DMS79 treated with DMSO at 0.1 percent for 48 hours (cell line): ENCODE data around the gene KCNG1.

Source experiments
- DNase-seq: peaks from one replicate; lab custom pipeline; 2025; lab: John Stamatoyannopoulos, UW

KCNG1 gene

GRCh38 chr20:51013577-51014330 is 9.2 kb downstream of the KCNG1 start:
- DNase-seq = no peak

DNA sequence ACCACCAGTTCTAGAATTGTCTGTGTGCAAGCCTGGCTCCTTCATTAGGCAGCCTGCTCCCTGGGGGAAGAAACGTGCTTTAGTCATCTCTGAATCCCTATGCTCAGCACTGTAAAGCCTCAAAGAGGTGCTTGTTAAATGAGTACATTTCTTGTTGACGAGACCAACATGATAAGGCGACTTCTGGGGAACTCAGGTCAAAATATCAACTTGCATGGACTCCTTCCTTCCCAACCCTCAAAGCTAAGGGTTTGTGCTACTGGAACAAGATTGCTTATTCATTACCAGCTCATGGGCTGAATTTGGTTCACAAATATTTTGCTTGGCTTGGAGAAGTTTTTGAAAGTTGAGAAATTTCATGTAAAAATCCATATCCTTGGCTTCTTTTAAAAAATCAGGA is 10.6 kb downstream of the KCNG1 start:
- DNase-seq = no peak

DNA sequence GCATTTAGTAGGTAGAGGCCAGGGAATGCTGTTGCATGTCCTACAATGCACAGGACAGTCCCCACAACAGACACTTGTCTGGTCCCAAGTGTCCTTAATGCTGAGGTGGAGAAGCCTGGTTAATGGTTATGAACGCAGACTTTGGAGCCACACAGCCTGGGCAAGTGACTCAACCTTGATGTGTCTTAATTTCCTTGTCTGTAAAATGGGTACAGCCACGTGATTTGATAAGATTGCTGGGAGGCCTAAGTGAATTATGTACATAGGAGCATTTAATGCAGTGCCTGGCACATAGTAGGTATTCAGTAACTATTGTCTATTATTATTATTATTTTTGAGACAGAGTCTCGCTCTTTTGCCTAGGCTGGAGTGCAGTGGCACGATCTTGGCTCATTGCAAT is 11.4 kb downstream of the KCNG1 start:
- DNase-seq = no peak

- no peak for DNase-seq
Measured at GRCh38 chr20:51010932-51011331, 12.0 kb downstream of the KCNG1 start.

DNA sequence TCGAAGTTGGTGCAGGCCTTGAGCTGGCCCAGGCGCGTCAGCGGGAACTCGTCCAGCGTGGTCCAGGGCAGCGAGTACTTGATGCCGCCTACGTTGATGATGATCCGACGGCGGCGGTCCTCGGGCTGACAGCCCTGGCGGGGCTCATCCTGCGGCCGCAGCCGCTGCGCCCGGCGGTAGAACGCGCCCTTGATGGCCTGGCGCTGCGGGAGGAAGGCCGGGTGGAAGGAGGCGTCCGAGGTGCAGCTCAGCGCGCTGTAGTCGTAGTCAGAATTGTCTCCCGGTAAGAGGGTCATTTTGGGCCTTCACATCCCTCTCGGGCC is 12.9 kb downstream of the KCNG1 start:
- DNase-seq = no peak

DNA sequence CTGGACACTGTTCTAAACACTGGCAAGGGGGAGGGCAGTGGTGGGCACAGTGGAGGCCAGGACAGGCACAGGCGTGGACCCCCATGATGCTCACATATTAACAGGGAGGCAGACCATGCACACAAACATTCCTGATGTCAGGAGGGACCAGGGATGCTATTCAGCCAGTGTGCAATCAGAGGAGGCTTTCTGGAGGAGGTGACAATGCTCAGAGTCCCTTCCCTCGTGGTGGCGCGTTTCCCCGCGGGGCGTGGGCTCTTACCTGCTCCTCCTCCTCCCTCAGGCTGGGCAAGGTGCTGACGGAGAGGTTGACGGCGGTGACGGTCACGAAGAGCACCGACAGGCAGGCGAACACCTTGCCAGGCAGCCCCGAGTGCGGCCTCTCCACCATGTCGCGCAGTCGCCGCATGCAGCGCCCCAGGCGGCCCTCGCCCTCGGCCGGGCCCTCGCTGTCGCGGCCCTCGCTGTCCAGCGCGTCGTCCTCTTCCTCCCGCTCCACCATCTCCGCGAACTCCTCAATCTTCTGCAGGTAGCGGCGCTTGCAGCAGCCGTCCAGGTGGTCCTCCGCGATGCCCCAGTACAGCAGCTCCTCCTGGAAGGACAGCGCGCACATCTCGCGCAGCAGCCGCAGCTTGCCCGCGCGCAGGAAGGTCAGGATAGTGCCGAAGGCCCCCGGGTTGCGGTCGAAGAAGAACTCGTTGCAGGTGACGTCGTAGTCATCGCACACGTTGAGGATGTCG is 13.4 kb downstream of the KCNG1 start:
- DNase-seq = no peak

GRCh38 chr20:51008718-51009117 is 14.2 kb downstream of the KCNG1 start:
- DNase-seq = no peak

DNA sequence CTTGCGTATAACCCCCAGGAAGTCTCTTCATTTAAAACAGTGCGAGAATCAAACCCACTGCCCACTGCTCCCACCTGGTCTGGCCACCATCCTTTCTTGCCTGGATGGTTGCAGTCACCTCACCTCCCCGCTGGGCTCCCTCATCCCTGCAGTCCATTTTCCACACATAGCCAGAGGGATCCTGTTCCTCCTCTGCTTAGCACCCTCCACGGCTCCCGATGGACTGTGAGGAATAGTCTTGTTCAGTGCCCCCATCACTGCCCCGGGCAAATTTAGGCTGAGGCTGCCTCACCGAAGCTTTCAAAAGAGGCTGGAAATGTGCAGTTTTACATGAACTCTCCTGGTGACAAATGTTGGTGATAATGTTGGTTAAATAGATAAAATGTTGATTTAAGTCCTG is 17.7 kb downstream of the KCNG1 start:
- DNase-seq = no peak

- no peak for DNase-seq
Measured at GRCh38 chr20:51004781-51005180, 18.1 kb downstream of the KCNG1 start.

GRCh38 chr20:51004305-51004727 is 18.6 kb downstream of the KCNG1 start:
- DNase-seq = no peak

DNA sequence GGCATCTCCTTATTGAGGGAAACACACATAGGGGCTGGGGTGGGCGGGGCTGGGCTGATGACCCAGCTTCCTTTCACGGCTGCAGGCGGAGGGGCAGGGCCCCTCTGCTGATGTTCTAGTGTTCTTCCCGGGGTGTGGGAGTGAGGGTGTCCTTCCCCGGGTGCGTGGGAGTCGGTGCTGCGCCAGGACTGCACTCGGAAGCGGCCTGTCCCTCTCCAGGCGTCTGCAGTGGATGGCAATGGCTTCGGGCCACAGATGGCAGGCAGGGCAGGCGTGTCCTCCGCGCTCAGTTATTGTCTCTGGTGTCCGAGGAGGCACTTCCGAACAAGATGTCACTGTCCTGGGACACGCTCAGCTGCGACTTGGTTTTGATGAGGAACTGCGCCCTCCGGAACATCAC is 19.2 kb downstream of the KCNG1 start:
- DNase-seq = no peak

DNA sequence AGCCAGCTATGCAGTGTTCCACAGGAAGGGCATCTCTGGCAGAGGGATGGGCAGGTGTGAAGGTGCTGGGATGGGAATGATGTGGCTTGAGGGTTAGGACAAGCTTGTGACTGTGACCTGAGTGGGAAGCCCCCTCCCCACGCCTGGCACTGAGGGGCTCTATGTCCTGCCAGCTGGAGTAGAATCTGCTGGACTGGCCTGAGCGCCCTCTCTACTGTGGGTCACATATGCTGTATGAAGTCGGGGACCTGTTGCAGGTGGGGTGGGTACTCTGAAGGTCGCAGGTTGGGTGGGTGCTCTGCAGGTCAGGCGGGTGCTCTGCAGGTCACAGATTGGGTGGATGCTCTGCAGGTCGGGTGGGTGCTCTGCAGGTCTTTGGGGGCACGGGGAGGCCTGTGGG is 20.3 kb downstream of the KCNG1 start:
- DNase-seq = no peak

DNA sequence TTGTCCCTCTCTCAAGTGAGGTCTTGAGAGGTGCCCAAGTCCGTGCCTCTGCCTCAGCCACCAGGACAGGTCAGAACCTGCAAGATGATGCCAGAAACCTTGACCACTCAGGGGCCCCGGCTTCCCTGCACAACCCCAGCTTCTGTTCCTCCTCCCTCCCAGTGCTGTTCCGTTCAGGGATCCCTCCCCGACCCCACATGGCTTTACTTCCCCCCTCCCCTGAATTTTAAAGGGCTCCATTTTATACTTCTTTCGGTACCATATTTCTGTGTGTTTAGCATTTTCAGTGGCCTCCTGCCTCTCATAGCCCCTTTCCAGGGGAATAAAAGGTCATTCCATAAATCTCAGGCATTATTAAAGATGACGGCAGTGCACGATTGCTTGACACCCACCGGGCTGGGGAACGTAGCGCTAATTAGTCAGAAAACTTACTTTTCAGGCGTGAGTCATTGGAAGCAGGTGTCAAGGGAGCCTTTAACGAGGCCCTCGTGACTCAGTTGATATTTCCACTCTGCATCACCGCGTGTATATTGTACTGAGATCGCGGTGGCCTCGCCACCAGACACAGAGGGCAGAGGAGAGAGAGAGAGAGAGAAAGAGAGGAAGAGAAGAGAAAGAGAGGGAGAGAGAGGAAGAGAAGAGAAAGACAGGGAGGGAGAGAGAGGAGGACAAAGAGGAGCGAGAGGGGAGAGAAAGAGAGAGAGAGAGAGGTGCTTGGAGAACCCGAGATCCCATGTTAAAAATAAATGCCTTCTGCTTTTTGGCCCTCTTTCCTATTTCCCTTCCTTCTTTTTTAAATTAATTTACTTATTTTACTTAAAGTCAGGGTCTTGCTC is 21.3 kb downstream of the KCNG1 start:
- DNase-seq = no peak

DNA sequence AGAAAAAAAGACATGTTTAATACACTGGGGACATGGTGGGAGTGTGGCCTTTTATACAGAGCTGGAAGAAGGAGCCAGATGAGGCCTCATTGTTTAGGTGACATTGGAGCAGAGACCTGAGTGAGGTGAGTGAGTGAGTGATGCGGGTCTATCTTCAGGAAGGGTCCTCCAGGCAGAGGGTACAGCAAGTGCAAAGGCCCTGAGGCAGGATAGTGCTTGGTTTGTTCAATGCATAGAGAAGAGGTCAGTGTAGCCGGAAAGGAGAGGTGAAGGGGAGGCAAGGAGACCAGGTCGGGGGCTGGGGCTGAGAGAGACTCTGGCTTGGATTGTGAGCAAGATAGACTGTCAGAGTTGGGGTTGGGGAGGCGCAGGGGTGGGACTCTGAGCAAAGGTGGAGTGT is 23.6 kb downstream of the KCNG1 start:
- no peak for DNase-seq

- no peak for DNase-seq
Measured at GRCh38 chr20:50996901-50997865, 25.7 kb downstream of the KCNG1 start.

DNA sequence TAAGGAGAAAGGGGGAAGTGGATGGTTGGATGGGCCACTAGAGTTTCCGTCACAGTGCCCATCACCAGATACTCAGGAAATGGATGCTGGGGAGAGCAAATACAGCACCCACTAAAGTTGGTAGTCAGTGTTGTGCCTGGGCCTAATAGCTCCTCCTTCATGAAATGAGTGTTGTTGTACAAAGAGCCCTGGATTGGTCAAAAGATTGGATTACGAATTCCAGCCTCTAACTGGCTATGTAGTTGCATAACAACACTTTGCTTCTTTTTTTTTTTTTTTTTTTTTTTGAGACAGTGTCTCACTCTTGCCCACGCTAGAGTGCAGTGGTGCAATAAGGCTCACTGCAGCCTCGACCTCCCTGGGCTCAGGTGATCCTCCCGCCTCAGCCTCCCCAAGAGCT is 27.4 kb downstream of the KCNG1 start:
- DNase-seq = no peak

DNA sequence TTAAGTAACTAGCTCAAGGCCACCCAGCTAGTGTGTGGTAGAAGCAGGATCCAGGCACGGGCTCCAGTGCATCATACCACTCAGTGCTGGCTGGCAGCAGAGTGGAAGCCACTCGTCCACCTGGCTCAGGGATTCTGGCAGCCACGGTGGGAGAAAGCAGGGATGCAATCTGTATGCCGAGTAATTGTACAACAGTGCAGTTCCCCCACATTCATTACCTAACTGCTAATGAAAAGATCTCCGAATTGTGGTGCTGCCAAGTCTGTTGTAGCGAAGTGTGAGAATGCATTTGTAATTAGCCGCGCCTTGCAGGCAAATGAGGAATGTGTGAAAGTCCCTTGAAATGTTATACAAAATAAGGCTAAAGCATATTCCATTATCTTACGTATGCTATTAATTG is 29.0 kb downstream of the KCNG1 start:
- no peak for DNase-seq

- no peak for DNase-seq
Measured at GRCh38 chr20:50992733-50993457, 30.0 kb downstream of the KCNG1 start.

DNA sequence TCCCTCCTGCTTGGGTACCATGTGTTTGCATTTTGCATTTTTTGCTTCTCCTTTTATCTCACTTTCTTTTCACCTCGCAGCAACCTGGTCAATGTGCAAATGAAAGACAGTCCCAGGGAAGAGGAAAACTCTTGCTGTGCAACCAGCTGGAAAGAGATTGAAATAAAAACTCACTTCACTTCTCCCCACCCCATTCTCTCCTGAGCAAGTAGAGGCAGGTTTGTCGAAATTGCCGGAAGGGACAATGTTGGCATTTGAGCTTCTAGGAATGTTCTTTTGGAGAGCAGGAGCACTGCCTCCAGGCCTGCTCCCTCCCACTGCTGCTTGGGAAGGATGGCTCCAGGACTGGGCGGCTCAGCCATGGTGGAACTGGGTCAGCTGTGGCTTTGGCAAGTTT is 30.6 kb downstream of the KCNG1 start:
- DNase-seq = no peak

DNA sequence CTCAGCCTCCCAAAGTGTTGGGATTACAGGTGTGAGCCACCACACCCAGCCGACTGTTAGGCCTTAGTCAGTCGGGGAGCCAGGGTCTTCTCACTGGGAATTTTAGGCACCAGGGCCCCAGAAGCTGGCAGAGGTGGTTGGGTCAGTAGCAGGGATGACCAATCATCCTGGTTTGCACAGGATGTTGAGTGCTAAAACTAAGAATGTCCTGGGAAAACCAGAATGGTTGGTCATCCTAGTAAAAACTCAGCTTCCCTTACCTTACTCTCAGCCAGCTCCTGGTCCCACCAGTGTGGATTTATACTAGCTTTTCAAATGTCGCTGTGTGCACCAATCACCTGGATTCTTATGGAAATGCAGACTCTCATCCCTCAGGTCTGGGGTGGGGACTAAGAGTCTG is 31.8 kb downstream of the KCNG1 start:
- DNase-seq = no peak
